ENCODE data around the gene XPC. TPM values are rescaled to one million over a fixed set of nuclear protein-coding genes. Genes with fewer than 3 reads are reported as not detected.

Gene XPC
- total RNA-seq, 1 experiment from 2014 or later: 35.0 TPM

GRCh38 chr3:14208977-14209394 lies 30.6 kb upstream of the XPC start:
- DNase-seq (ENCODE audit: low read depth): no peak

DNA sequence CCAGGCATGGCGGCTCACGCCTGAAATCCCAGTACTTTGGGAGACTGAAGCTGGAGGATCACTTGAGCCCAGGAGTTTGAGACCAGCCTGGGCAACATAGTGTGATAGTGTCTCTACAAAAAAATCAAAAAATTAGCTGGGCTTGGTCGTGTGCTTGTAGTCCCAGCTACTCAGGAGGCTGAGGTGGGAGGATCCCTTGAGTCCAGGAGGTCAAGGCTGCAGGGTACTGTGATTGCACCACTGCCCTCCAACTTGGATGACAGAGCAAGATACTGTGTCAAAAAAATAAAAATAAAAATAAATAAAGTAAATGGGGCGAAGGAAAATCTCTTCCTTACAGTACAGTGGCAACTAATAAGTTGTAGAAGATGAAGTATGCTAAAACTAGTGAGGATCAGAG lies 29.8 kb upstream of the XPC start:
- no peak for DNase-seq (ENCODE audit: low read depth)

- no peak for DNase-seq (ENCODE audit: low read depth)
These were observed 28.3 kb upstream of the XPC start for GRCh38 chr3:14206548-14207177.

DNA sequence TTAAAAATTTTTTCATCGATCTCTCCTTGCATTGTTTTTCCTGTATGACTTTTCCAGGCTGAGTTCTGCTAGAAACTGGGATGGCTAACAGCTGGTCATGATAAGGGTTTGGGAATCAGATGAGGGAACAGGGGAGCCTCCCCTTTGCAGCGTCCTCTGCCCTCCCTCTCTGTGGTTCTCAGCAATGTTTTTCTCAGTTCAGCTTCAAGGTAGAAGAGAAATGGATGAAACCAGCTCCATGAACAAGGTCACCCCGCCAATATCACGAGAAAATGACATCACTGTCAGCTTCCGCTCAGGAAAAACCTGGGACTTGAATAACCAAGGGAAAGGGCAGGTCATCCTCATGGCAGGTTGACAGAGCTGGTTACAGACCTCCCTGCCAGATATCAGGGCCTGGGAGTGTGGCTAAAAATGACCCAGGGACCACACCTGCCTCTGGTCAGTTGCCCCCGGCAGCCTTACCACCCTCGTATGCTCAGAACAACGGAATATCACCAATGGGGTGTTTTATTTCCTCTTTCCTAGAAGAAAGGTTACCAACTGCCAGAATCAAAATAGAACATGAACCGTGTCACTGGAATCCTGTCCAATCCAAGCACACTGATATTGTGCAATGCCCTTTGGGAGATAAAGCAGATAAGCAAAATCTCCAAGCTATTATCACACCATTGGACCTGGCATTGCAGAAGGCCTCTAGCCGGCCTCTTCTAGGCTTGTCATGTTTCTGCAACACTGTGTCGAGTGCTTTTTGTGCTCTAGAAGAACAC lies 26.3 kb upstream of the XPC start:
- DNase-seq (ENCODE audit: low read depth): no peak

- peak; percentile 61 for DNase-seq (ENCODE audit: low read depth)
These were observed 25.2 kb upstream of the XPC start for GRCh38 chr3:14203521-14204079.

DNA sequence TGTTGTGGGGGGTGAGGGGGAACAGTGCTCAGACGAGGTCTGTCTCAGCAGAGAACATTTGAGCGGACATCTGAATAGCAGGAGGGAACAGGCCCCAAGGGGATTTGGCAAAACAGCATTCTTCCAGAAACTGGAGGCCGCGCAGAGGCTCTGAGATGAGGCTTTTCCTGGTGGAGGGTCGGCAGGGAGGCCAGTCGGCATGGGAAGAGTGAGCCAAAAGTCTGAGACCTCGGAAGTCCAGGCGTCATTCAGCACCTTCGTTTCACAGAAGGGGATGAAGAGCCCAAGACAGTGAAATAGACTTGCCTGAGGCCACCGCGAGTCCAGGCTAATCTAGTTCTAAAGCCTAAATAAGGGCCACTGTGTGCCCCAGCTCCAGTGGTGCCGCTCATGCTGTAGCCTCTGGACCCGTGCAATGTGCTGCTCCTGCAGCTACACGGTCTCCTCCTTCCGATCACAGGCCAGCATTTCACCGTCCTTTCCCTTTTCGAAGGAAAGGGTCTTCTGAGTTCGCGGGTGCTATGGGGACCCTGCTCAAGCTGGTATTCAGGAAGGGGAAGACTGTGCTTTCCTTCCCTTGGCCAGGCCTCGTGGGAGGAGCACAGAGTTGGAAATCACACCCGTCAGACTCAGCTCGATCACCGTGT lies 24.6 kb upstream of the XPC start:
- no peak for DNase-seq (ENCODE audit: low read depth)

DNA sequence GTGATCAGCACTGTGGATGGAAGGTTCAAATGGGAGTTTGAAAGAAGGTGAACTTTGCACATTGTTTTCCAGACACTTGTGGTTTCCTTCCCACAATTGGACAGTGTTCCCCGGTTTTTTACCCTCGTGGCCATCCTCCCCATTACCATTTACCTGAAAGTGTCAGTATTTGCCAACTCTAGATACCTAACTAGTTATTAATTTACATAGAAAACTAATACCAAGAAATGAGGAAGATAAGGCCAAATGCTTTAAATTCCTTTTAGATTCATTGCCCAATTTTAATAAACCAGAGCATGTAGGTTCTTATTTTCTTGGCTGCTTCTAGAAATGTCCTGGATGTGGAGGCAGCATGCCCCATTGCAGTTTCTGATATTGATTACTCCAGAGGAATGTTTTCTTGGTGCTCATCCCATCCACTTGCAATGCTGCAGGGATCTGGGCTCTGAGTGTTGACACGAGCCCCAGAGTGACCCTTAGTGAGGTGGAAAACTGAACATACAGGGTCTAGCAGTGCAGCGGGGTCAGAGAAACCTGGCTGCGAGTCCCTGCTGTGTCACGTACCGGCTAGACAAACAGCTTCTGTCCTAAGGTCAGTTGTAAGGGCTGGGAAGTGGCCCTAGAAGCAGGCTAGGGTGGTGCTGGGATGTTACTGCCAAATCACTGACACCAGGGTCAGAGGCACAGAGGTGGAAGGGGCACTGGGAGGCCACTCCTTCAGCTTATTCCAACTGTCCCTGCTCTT lies 23.7 kb upstream of the XPC start:
- no peak for DNase-seq (ENCODE audit: low read depth)

GRCh38 chr3:14200841-14201240 lies 22.4 kb upstream of the XPC start:
- no peak for DNase-seq (ENCODE audit: low read depth)

- DNase-seq (ENCODE audit: low read depth): no peak
These were observed 21.9 kb upstream of the XPC start for GRCh38 chr3:14200276-14200675.

GRCh38 chr3:14199641-14200040 lies 21.2 kb upstream of the XPC start:
- DNase-seq (ENCODE audit: low read depth): no peak

- no peak for DNase-seq (ENCODE audit: low read depth)
These were observed 16.5 kb upstream of the XPC start for GRCh38 chr3:14194865-14195264.

- no peak for DNase-seq (ENCODE audit: low read depth)
These were observed 9.8 kb upstream of the XPC start for GRCh38 chr3:14188041-14188754.

DNA sequence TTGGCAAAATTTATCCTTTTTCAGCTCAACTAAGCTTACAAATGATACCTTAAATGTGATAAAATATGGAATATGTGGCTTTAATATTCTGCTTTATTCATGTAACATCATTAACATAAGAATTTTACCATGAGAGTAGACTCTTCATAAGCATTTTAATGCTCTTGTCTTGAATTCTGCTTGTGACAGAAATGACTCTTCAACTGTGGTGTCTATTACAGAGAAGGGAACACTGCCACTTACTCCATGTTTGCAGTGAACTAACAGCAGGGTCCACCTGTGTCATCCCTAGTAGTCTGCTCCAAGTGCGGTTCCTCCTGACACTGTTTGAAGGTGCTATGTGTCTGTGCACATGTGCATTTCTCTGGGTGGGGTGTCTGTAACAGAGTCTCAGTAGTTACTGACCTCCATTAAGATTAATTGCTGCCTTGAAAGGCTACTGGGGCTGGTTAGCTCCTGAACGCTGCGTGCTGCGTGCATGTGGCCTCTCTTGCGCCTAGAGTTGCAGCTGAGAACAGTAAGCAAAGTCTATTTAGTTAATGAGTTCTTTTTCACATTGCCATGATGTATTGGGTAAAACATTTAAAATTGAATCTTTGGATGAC lies 8.6 kb upstream of the XPC start:
- DNase-seq (ENCODE audit: low read depth): no peak

DNA sequence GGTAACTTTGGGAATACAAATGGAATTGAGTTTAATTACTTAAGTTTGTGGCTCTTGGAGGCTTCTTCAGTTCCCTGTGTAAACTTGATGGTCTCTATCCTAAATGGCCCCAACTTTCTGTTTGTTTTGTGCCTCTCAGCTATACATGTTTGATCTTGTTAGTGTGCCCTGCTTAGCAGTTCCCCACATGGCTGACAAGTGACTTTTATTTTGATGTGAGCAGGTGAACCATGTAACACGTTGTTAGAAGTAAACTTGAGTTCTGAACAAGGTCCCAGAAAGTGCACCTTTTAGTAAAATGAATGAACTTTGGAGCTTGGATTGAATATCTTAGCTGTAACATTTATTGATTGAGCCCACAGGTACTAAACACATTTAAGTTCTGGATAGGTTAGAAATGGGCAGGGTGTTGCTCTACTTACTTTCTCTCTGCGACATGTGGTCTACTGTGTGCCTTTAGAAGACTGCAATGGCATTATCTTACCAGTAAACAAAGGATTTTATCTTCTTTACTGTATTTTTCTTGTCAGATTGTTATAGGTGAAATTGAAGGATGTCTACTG lies 4.7 kb upstream of the XPC start:
- no peak for DNase-seq (ENCODE audit: low read depth)

GRCh38 chr3:14181253-14181652 lies 2.9 kb upstream of the XPC start:
- no peak for DNase-seq (ENCODE audit: low read depth)

DNA sequence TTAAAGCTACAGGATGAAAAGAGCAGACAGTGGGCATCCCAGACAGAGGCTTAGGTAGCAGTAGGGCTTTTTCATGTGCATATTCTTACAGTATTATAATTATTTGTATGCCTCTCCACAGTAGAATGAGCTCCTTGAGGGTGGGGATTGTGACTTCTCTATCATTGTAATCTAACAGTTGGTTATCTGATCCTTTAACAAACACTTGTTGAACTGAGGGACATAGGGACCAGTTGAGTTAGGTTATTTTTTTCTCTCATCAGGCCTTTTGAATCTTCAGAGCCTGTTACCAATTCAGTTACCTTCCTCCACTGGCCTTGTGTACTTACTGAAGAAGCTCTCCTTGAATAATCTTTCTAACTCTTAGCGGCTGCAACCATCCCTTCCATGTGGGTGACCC lies 1.4 kb upstream of the XPC start:
- no peak for DNase-seq (ENCODE audit: low read depth)

GRCh38 chr3:14179114-14179465 lies 689 bp upstream of the XPC start:
- DNase-seq (ENCODE audit: low read depth): no peak

GRCh38 chr3:14177580-14178246 lies 688 bp downstream of the XPC start:
- peak; percentile 3 for DNase-seq (ENCODE audit: low read depth)

- peak; percentile 57 for DNase-seq (ENCODE audit: low read depth)
These were observed 2.9 kb downstream of the XPC start for GRCh38 chr3:14175383-14176037.

Measured in HT1080 (cell line).